ENCODE data around the gene ZNF827.
"Not testable (repeated sequence)": the region's sequence is repeated elsewhere in the genome, so short reads cannot be mapped to it uniquely, and the experiment has no call there.

The ZNF827 gene

DNA sequence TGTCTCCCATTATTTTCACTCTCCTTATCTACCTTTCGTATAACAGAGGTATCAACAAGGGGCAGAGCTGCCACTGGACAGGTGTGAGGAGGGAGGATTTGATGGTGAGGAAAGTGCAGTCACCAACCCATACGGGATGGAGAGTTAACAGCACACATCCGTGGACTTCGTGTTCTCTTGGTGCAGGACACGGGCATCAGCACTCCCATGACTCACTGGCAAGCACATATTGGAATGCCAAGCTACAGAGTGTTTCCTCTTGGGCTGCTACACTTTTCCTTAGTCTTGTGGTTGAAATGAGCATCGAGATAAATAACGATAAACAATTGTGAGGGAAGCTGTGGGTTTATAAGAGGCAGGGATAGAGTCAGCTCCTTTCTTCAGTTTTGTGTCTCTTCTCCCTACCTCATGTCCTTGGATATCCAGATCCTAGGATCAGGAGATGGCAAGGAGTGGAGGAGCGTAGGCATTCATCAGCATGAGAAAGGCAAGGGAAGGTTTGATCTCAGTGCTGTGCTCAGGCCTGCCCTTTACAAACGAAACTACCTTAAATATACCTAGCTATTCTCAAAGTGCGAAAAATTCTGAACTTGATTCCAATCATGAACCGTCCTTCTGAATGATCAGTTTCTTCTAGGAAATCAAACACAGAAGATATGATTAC is 96.3 kb downstream of the ZNF827 start:
- Histone ChIP-seq H3K4me1 (peaks cover 15 to 39% (median 25%) of the 10 kb centered on the region in 10 experiments), H3K27ac (peak overlapping the region in 3 of 11 experiments; percentile 6 to 59 (median 52); a peak in 3 of 22 replicates), H3K36me3 (peaks cover 9 to 64% (median 52%) of the 10 kb centered on the region in 11 experiments; a peak in 19 of 22 replicates), H3K4me3 (no peak overlapping the region), H3K4me2 (peak overlapping the region in 7 of 11 experiments; percentile 2 to 79 (median 76); a peak in 12 of 22 replicates), H3K9ac (no peak overlapping the region), H3K27me3 (no peaks in the 10 kb centered on the region), H4K20me1 (no peaks in the 10 kb centered on the region), H3K9me3 (replicated peaks in 1 of 11) (no peaks in the 10 kb centered on the region)
- TF ChIP-seq Cebpa-rat (IDR thresholded peaks at IDR 0.05), result no peak

DNA sequence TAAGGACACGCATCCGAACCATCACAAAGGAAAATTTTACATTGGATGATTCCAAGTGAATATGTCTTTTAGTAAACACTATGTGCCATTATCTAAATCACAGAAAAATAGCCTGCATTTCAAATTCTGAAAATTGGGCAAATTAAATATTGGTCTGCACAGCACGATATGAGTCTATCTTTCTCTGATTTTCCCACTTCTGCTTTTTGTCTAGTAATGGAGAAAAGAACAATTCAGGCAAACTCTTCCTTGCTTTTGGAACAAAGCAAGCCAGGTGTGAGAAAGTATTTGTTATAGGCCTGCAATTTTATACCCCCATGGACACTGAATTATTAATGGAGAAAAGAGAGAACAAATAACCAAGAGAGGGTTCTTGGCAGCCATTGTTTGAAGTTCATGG is 97.8 kb downstream of the ZNF827 start:
- H3K27ac ChIP-seq, result no peak overlapping the region
- H3K36me3 ChIP-seq, result peaks cover 9 to 60% (median 41%) of the 10 kb centered on the region in 11 experiments; a peak in 19 of 22 replicates
- no peak for TF ChIP-seq Cebpa-rat (IDR thresholded peaks at IDR 0.05)
- H3K4me3 ChIP-seq, result no peak overlapping the region
- H3K4me1 ChIP-seq, result peaks cover 15 to 39% (median 25%) of the 10 kb centered on the region in 10 experiments
- no peaks in the 10 kb centered on the region for H4K20me1 ChIP-seq
- no peaks in the 10 kb centered on the region for H3K9me3 ChIP-seq (replicated peaks in 1 of 11)
- no peaks in the 10 kb centered on the region for H3K27me3 ChIP-seq
- no peak overlapping the region for H3K9ac ChIP-seq
- H3K4me2 ChIP-seq, result peak overlapping the region in 1 of 11 experiments; percentile 35; a peak in 1 of 22 replicates

DNA sequence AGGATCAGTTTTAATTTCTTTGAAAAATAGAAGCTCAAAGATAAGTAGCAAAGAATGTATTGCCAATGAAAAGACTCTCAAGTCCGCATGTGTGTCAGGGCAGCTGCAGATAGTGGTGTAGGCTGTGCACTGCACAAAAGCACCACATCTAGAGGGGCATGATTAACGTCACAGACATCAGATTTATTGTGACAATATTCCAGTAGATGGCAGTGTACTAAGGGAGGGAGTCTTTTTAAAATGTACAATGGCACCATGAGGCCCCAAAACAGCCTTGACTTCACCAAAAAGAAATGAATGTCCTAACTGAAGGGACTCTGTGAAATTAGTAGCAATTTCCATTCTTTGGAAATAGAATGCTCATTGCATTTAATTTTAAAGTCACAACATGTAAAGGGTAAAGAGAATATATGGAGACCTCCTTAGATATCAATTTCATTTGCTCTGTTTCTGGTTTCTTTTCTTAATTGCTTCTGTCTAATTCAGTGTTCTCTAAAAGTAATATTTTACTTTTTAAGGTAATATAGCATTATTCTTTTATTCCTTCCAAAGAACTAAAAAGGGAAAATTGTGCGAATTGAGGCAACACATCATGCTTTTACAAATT is 98.4 kb downstream of the ZNF827 start:
- no peak overlapping the region for H3K27ac ChIP-seq
- no peaks in the 10 kb centered on the region for H3K27me3 ChIP-seq
- H3K9me3 ChIP-seq (replicated peaks in 1 of 11), result no peaks in the 10 kb centered on the region
- no peak overlapping the region for H3K4me3 ChIP-seq
- H3K36me3 ChIP-seq, result peaks cover 3 to 55% (median 36%) of the 10 kb centered on the region in 11 experiments; a peak in 17 of 22 replicates
- H4K20me1 ChIP-seq, result no peaks in the 10 kb centered on the region
- no peak overlapping the region for H3K9ac ChIP-seq
- no peak overlapping the region for H3K4me2 ChIP-seq
- H3K4me1 ChIP-seq, result peaks cover 15 to 39% (median 25%) of the 10 kb centered on the region in 10 experiments
- no peak for TF ChIP-seq Cebpa-rat (IDR thresholded peaks at IDR 0.05)

DNA sequence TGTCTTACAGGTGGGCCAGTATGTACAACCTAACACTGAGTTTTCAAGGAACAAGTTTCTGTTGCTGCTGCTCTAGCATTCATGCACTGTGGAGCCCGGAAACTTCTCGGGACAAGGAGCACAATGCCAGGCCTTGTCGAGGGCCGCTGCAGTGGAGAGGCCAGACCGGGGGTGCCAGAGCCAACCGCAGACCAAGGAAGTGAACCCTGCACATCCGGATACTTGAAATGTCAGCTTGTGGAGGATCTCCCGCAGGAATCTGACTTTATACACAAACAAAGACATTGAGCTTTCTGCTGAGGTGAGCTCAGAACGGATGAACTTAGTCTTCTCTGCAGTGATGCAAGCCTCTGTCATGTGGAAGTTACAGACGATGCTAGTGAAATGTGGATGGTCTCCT is 99.5 kb downstream of the ZNF827 start:
- Histone ChIP-seq H4K20me1 (no peaks in the 10 kb centered on the region), H3K36me3 (peaks cover 0 to 44% (median 27%) of the 10 kb centered on the region in 11 experiments; a peak in 15 of 22 replicates), H3K4me1 (peaks cover 13 to 34% (median 21%) of the 10 kb centered on the region in 10 experiments), H3K4me2 (no peak overlapping the region), H3K9me3 (replicated peaks in 1 of 11) (no peaks in the 10 kb centered on the region), H3K27me3 (no peaks in the 10 kb centered on the region), H3K4me3 (no peak overlapping the region), H3K27ac (no peak overlapping the region), H3K9ac (no peak overlapping the region)
- TF ChIP-seq Cebpa-rat (IDR thresholded peaks at IDR 0.05), result no peak

DNA sequence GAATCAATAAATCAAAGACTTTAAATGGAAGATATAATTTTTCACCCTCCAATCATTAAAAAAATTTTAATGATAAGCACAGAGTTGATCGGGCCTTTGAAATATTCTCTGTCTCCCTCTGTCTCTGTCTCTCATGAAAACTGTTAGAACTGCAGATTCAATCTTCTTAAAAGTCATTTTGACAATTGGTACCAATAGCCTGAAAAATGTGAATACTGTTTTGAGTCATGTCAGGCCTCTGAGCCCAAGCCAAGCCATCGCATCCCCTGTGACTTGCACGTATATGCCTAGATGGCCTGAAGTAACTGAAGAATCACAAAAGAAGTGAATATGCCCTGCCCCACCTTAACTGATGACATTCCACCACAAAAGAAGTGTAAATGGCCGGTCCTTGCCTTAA is 106.2 kb downstream of the ZNF827 start:
- Histone ChIP-seq H3K36me3 (peaks cover 0 to 37% (median 19%) of the 10 kb centered on the region in 11 experiments; a peak in 16 of 22 replicates), H3K4me1 (peaks cover 0 to 27% (median 7%) of the 10 kb centered on the region in 10 experiments; a peak in 11 of 20 replicates)
- not testable (repeated sequence) for H3K27ac ChIP-seq; H3K4me3 ChIP-seq; H3K27me3 ChIP-seq; H3K4me2 ChIP-seq; H4K20me1 ChIP-seq; H3K9ac ChIP-seq; H3K9me3 ChIP-seq (replicated peaks in 1 of 11)

DNA sequence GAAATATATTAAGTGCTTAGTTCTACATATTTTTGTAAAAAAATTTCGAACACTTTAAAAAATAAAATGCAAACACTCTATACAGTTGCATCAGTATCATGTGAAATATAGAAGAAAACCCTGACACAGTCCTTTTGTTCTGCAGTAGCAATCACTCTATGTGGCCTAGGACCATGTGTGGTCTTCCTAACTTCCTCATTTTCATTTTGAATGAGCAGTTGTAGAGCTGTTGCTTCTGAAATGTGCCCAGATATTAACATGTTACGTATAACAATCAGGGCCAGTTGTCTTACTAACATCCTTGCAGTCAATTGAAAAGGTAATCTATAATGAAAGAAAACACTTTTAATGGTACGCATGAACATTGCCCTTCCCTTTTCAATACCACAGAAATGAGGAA is 107.9 kb downstream of the ZNF827 start:
- Histone ChIP-seq H3K4me2 (peak overlapping the region in 4 of 11 experiments; percentile 27 to 76 (median 53); a peak in 7 of 22 replicates), H3K27me3 (no peaks in the 10 kb centered on the region), H3K4me3 (no peak overlapping the region), H3K36me3 (peaks cover 0 to 51% (median 29%) of the 10 kb centered on the region in 11 experiments; a peak in 17 of 22 replicates), H3K9me3 (replicated peaks in 1 of 11) (no peaks in the 10 kb centered on the region), H3K9ac (no peak overlapping the region; a peak in 1 of 22 replicates), H4K20me1 (no peaks in the 10 kb centered on the region), H3K4me1 (peaks cover 0 to 27% (median 7%) of the 10 kb centered on the region in 10 experiments; a peak in 11 of 20 replicates), H3K27ac (peak overlapping the region in 7 of 11 experiments; percentile 0 to 64 (median 23); a peak in 9 of 22 replicates)
- TF ChIP-seq Cebpa-rat (IDR thresholded peaks at IDR 0.05), result no peak

DNA sequence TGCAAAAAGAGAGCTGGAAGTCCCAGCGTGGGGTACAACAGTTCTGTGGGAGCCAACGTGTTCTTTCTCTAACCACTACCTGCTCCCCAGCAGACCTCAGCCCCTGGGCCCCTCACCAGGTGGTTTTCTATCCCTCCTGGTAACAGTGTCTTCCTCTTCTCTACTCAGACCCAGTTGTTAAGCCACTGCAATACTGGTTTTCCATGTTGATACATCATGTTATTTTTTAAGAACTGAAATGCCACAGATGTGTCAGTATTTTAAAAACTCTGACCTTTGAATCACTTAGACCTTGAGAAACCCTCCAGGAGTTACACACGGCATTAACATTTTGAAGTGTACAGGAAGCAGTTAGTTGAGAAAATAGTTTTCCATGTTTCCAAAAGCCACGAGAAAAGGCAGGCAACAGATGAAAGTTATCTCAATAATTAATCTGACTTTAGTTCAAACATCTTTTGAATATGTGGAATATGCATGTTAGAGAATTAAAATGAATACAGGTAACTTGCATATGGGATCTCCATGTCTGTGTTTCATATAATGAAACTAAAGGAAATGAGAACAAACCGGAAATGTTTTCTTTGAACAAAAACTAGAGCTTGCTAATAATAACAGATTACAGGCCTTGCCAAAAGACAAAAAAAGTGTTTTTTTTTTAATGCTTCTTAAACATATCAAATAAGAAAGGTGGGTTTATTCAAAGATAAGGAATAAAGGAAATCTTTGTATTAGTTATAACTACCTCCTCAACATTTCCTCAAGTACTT is 108.8 kb downstream of the ZNF827 start:
- H4K20me1 ChIP-seq, result no peaks in the 10 kb centered on the region
- peak overlapping the region in 3 of 11 experiments; percentile 17 to 64 (median 58); a peak in 5 of 22 replicates for H3K27ac ChIP-seq
- no peak overlapping the region for H3K9ac ChIP-seq
- peaks cover 0 to 60% (median 37%) of the 10 kb centered on the region in 11 experiments; a peak in 17 of 22 replicates for H3K36me3 ChIP-seq
- H3K4me1 ChIP-seq, result peaks cover 0 to 27% (median 7%) of the 10 kb centered on the region in 10 experiments; a peak in 12 of 20 replicates
- H3K9me3 ChIP-seq (replicated peaks in 1 of 11), result no peaks in the 10 kb centered on the region
- peak overlapping the region in 6 of 11 experiments; percentile 3 to 60 (median 18); a peak in 6 of 22 replicates for H3K4me2 ChIP-seq
- no peaks in the 10 kb centered on the region for H3K27me3 ChIP-seq
- no peak overlapping the region for H3K4me3 ChIP-seq
- no peak for TF ChIP-seq Cebpa-rat (IDR thresholded peaks at IDR 0.05)

DNA sequence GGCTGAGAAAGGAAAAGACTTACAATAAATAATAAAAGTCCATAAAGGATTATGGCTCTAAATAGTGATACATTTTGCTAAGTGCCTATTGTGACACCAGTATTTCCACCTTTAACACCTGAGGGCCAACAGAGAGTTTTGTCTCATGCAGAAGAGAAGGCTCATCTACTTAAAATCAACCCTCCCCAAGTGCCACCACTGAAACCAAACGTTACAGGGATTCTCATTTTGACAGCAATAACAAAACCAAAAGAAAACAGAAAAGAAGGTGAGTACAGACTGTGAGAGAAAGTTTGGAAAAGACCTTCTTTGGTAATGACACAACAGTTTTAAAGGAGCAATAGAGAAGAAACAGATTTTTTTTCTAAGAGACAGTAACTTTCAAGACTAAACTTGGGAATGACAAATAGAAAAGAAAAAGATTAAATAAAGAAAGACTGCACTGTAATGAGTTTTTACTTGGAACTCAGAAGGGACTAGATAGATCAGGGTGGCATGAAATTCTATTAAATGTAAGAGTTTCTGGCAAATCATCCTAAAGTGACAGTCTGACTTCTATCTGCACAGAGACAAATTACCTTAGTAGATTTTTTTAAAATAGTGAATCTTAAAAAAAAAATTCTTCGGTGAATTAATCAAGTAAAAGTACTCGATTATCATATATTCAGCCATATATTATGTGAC is 109.7 kb downstream of the ZNF827 start:
- H3K4me1 ChIP-seq, result peaks cover 7 to 32% (median 14%) of the 10 kb centered on the region in 10 experiments; a peak in 17 of 20 replicates
- no peak overlapping the region for H3K9ac ChIP-seq
- H3K4me2 ChIP-seq, result peak overlapping the region in 1 of 11 experiments; percentile 50; a peak in 1 of 22 replicates

More for the DNA sequence above, 109.7 kb downstream of the ZNF827 start:
- H3K36me3 ChIP-seq, result peaks cover 0 to 64% (median 37%) of the 10 kb centered on the region in 11 experiments; a peak in 17 of 22 replicates
- H3K9me3 ChIP-seq (replicated peaks in 1 of 11), result no peaks in the 10 kb centered on the region
- no peak for TF ChIP-seq Cebpa-rat (IDR thresholded peaks at IDR 0.05)
- no peaks in the 10 kb centered on the region for H4K20me1 ChIP-seq
- H3K27me3 ChIP-seq, result no peaks in the 10 kb centered on the region
- no peak overlapping the region for H3K4me3 ChIP-seq
- H3K27ac ChIP-seq, result no peak overlapping the region
